Left lung (tissue), 10 donors: ENCODE measurements around the gene ZNF496. TPM values are rescaled to one million over a fixed set of nuclear protein-coding genes. Genes with fewer than 3 reads are reported as not detected.
A peak's percentile ranks its signal among the peaks of the same experiment; 100 is the strongest.
"Not testable (repeated sequence)": the region's sequence is repeated elsewhere in the genome, so short reads cannot be mapped to it uniquely, and the experiment has no call there.

Experiments used
- ATAC-seq: fragments of 200-7000 bp; cut with Tn5 transposase; one replicate; pipeline ENCODE4 v1.9.1; 2020; ENCODE audit warnings: moderate library complexity
- DNase-seq, 4 donors: peaks; one replicate each; pipeline ENCODE4 v3.0.0-alpha.2; 2013 to 2020
- H3K27ac ChIP-seq, 2 donors: fragments of 200-600 bp; sonication (generic) in 1 of 2; one replicate each; pipeline versions ENCODE4 v1.5.0 to v1.8.0; 2020 to 2021
- H3K27me3 ChIP-seq, 2 donors: fragments of 200-600 bp; sonication (generic) in 1 of 2; one replicate each; pipeline versions ENCODE4 v1.5.0 to v1.8.0; 2020 to 2021
- H3K36me3 ChIP-seq, 2 donors: fragments of 200-600 bp; sonication (generic) in 1 of 2; one replicate each; pipeline versions ENCODE4 v1.5.0 to v1.8.0; 2020 to 2021
- H3K4me1 ChIP-seq, 2 donors: fragments of 200-600 bp; one replicate each; pipeline ENCODE4 v1.8.0; 2021
- H3K4me3 ChIP-seq, 2 donors: fragments of 200-600 bp; sonication (generic) in 1 of 2; one replicate each; pipeline versions ENCODE4 v1.5.0 to v1.8.0; 2020 to 2021; ENCODE audit warnings: mild to moderate bottlenecking in 1 of 2
- H3K9me3 ChIP-seq, 2 donors: fragments of 200-600 bp; sonication (generic) in 1 of 2; one replicate each; pipeline versions ENCODE4 v1.5.0 to v1.8.0; 2020 to 2021
- intact Hi-C, 2 donors: fragments of 100-400 bp; cut with DNase I; formaldehyde crosslinking; loops; one replicate each; pipeline versions ENCODE4 v1.11.2 to v1.14.2; 2022
- polyA plus RNA-seq, 6 donors: library from polyadenylated mRNA; unstranded; fragments of 120-200 nt; gene quantifications; one replicate each; pipeline ENCODE4 v1.2.1, GENCODE V29; 2013; ENCODE audit not compliant: insufficient read length in 6 of 6
- total RNA-seq, 2 donors: library from RNA; stranded (reverse); fragmentation: NEBNext Ultra II Directional; extraction: Animal tissue kit (Norgen Biotek cat#: 25700); gene quantifications; one replicate each; pipeline ENCODE4 v1.2.1, GENCODE V29; 2021
- TF ChIP-seq, protein P1 (sequence below), 2 donors: fragments of 200-600 bp; sonication (generic) in 1 of 2; IDR thresholded peaks; one replicate each; pipeline versions ENCODE4 v1.5.0 to v1.8.0; 2021; ENCODE audit warnings: antibody characterized with exemption in 2 of 2
- donor health status: DM: no; HTN: yes; CAD: no.
- donor health status: DM: no; HTN: no; CAD: no.

Gene ZNF496
- total and polyA plus RNA-seq, 8 donors, result 18.2 to 44.8 (median 36.7) TPM

DNA sequence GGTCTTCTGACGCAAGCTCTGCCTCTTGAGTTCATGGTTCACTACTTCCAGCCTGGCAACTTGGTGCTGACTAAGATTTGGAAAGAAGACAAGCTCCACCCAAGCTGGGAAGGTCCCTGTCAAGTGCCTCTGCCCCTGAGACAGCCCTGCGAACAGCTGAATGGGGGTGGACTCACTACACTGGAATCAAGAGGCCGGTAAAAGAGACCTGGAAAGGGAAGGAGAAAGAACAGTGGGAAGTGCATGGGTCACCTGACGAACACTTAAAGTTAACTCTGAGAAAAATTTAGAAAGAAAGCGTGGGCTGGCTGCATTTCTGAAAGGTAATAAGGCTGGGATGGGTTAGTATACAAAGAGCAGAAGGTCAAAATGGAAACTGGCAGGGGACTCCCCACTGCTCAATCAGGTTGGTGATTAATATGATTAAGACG, 26.1 kb upstream of the ZNF496 start:
- TF ChIP-seq, protein P1, sequence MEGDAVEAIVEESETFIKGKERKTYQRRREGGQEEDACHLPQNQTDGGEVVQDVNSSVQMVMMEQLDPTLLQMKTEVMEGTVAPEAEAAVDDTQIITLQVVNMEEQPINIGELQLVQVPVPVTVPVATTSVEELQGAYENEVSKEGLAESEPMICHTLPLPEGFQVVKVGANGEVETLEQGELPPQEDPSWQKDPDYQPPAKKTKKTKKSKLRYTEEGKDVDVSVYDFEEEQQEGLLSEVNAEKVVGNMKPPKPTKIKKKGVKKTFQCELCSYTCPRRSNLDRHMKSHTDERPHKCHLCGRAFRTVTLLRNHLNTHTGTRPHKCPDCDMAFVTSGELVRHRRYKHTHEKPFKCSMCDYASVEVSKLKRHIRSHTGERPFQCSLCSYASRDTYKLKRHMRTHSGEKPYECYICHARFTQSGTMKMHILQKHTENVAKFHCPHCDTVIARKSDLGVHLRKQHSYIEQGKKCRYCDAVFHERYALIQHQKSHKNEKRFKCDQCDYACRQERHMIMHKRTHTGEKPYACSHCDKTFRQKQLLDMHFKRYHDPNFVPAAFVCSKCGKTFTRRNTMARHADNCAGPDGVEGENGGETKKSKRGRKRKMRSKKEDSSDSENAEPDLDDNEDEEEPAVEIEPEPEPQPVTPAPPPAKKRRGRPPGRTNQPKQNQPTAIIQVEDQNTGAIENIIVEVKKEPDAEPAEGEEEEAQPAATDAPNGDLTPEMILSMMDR (IDR thresholded peaks at IDR 0.05), result no peak
- Histone ChIP-seq H3K36me3 (no peaks in the 10 kb centered on the region), H3K4me1 (peaks cover 0 to 13% of the 10 kb centered on the region in 2 donors), H3K27me3 (no peaks in the 10 kb centered on the region), H3K27ac (no peak overlapping the region), H3K9me3 (no peaks in the 10 kb centered on the region), H3K4me3 (no peak overlapping the region)
- ATAC-seq, result peak; percentile 57
- DNase-seq, result peak in 1 of 4 donors; percentile 55
- intact Hi-C loops, result no loop called here

DNA sequence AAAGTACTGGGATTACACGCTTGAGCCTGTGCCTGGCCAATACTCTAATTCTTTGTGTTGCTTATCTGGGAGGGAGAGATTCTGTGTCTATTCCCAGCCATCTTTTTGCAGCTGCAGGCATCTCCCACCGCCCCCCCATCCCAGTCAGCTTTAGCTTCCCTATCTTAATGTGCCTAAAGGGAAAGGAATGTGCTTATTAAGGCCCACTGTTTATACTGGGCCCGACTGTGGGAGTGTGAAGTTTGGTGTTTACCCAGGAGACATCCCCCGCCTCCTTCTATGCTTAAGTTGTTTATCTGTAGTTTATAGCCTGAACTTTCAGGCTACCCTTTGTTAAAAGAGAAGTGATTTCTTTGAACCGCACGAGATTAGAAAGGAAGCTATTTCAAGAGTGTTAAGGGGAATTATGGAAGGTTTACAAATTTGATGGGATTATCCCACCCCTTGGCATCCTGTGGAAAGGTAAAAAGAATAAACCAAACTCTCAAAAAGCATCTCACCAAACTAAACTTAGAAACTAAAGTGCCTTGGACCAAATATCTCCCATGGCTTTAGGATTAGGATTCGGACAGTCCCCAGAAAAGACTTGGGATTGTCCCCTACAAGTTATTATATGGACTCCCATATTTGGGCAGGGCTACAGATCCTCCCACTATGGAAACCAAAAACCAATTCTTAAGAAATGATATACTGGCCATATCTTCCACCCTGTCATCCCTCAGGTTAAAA, 25.5 kb upstream of the ZNF496 start:
- ATAC-seq (peak; percentile 29), DNase-seq (peak in 2 of 4 donors; percentile 26 to 41)
- Histone ChIP-seq H3K27me3 (no peaks in the 10 kb centered on the region), H3K36me3 (no peaks in the 10 kb centered on the region), H3K27ac (no peak overlapping the region), H3K4me1 (peaks cover 0 to 13% of the 10 kb centered on the region in 2 donors), H3K4me3 (no peak overlapping the region), H3K9me3 (no peaks in the 10 kb centered on the region)
- intact Hi-C loops, result no loop called here
- TF ChIP-seq, protein P1 (IDR thresholded peaks at IDR 0.05), result no peak

DNA sequence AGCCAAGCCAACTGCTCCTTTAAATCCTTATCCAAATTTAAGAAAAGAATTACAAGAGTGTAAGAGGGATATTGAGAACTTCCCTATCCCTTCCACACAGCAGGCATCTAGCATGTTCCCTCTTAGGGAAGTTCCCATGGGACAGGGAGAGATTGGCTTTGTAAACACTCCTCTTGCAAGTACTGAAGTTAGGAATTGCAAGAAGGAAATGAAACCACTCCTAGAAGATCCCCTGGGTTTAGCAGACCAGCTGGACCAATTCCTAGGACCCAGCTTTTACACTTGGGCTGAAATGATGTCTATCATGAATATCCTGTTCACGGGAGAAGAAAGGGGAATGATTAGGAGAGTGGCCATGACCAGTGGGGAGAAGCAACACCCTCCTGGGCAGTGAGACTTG, 23.5 kb upstream of the ZNF496 start:
- DNase-seq, H3K9me3 ChIP-seq, ATAC-seq, H3K27ac ChIP-seq, H3K27me3 ChIP-seq, H3K36me3 ChIP-seq, intact Hi-C loops, H3K4me1 ChIP-seq, H3K4me3 ChIP-seq: not testable (repeated sequence)

DNA sequence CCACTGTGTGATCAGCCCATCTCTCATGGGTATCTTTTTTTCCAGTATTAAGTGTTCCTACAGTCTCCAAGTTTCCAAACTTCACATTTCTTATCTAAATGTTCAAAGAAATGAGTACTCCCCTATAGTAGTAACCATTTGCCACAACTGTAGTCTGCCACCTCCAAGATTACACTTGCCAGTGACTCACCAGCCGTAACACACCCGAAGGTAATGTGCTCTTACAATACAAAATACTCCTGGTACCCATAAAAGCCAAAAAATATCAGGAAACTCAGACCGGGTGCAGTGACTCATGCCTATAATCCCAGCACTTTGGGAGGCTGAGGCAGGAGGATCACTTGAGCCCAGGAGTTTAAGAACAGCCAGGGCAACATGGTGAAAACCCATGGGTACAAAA, 20.5 kb upstream of the ZNF496 start:
- H3K27ac ChIP-seq, result no peak overlapping the region
- ATAC-seq, result no peak
- H3K9me3 ChIP-seq, result no peaks in the 10 kb centered on the region
- no peaks in the 10 kb centered on the region for H3K36me3 ChIP-seq
- no peak for DNase-seq
- peaks cover 0 to 29% of the 10 kb centered on the region in 2 donors for H3K27me3 ChIP-seq
- H3K4me3 ChIP-seq, result no peak overlapping the region
- peaks cover 0 to 8% of the 10 kb centered on the region in 2 donors for H3K4me1 ChIP-seq
- TF ChIP-seq, protein P1 (IDR thresholded peaks at IDR 0.05), result no peak
- intact Hi-C loops, result no loop called here

DNA sequence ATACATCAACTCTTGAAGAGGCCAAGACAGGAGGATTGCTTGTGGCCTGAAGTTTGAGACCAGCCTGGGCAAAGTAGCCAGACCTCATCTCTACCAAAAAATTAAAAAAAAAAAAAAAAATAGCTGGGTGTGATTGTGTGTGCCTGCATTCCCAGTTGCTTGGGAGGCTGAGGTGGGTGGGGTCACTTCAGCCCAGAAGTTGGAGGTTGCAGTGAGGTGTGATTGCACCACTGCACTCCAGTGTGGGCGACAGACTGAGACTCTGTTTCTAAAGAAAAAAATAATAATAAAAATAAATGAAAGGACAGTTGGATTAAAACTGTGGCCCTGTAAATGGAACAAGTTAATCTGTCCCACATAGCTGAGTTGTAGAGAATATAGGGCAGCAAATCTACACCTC, 18.9 kb upstream of the ZNF496 start:
- Histone ChIP-seq H3K9me3 (no peaks in the 10 kb centered on the region), H3K4me1 (peaks cover 0 to 8% of the 10 kb centered on the region in 2 donors), H3K27ac (no peak overlapping the region), H3K27me3 (peaks cover 0 to 34% of the 10 kb centered on the region in 2 donors), H3K36me3 (no peaks in the 10 kb centered on the region), H3K4me3 (no peak overlapping the region)
- ATAC-seq, result no peak
- no peak for DNase-seq
- TF ChIP-seq, protein P1 (IDR thresholded peaks at IDR 0.05), result no peak
- intact Hi-C loops, result no loop called here
